Dermis microvascular lymphatic vessel endothelial cell (primary cell): ENCODE measurements around the gene CTRB1. TPM values are rescaled to one million over a fixed set of nuclear protein-coding genes. Genes with fewer than 3 reads are reported as not detected.
"Not testable (repeated sequence)": the region's sequence is repeated elsewhere in the genome, so short reads cannot be mapped to it uniquely, and the experiment has no call there.

Experiments used
- DNase-seq, 2 donors: peaks; one replicate each; pipeline versions ENCODE4 v3.0.0 to v3.0.0-alpha.2; 2010; ENCODE audit warnings: low read depth in 2 of 2
- total RNA-seq: library from RNA; depleted of rRNA; stranded (reverse); fragments of >200 nt; gene quantifications from 2 replicates; pipeline ENCODE4 v1.2.1, GENCODE V29; 2014

Gene CTRB1
- total RNA-seq, 1 donor from 2014 or later: not detected

GRCh38 chr16:75240633-75241032 is 21.8 kb downstream of the CTRB1 start:
- DNase-seq: not testable (repeated sequence)

- no peak for DNase-seq
Observed at GRCh38 chr16:75241412-75241811, 22.6 kb downstream of the CTRB1 start.

GRCh38 chr16:75241955-75242354 is 23.2 kb downstream of the CTRB1 start:
- DNase-seq: no peak

GRCh38 chr16:75242436-75243078 is 23.8 kb downstream of the CTRB1 start:
- not testable (repeated sequence) for DNase-seq

- no peak for DNase-seq
Observed at GRCh38 chr16:75243667-75244224, 25.0 kb downstream of the CTRB1 start.

GRCh38 chr16:75244225-75244809 is 25.5 kb downstream of the CTRB1 start:
- DNase-seq: peak in 1 of 2 donors; percentile 46

GRCh38 chr16:75244844-75245758 is 26.3 kb downstream of the CTRB1 start:
- DNase-seq: peak; percentile 90 to 95

- DNase-seq: peak in 1 of 2 donors; percentile 53
Observed at GRCh38 chr16:75246504-75247205, 27.9 kb downstream of the CTRB1 start.

DNA sequence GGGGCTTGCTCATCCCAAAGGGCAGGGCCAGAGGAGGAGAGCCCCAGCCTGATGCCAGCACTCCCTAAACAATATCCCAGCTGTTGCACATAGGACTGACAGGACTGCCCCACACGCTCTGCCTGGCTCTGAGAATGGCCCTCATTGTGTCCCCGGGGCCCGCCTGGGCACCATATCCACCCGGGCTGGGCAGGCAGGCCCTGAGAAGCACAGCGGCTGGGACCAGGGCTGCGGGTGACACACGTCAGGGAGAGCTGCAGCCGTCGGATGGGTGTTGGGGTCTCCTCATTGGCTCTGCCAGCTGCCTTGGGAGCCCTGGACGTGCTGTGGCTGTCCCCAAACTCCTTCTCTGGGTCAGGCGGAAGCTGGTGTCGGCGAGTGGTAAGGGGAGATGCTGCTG is 28.5 kb downstream of the CTRB1 start:
- no peak for DNase-seq

DNA sequence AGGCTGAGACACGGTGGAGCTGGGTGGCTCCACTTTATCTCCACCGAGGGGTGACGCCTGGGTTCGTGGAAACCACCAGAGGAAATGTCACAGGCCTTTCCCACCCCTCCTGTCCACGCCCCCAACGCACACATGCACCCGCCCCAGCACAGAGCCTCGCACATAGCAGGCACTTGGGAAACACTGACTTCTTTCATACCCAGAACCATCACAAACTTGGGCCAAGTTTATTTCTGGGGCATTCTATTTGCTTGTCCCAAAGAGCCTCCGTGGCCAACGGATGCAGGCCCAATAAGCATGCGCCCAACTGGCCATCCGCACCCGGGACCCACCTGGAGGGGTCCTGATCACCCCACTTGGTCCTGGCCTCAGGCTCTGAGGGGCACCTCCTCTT is 29.4 kb downstream of the CTRB1 start:
- DNase-seq: peak in 1 of 2 donors; percentile 62

- no peak for DNase-seq
Observed at GRCh38 chr16:75248536-75249380, 30.0 kb downstream of the CTRB1 start.

- DNase-seq: no peak
Observed at GRCh38 chr16:75249441-75249840, 30.7 kb downstream of the CTRB1 start.

- DNase-seq: no peak
Observed at GRCh38 chr16:75250089-75250808, 31.5 kb downstream of the CTRB1 start.

GRCh38 chr16:75250809-75251279 is 32.1 kb downstream of the CTRB1 start:
- DNase-seq: peak in 1 of 2 donors; percentile 60

GRCh38 chr16:75251280-75252048 is 32.7 kb downstream of the CTRB1 start, which contains the start of gene BCAR1:
Gene BCAR1 (minus strand): TSS chr16:75251624. CDS start chr16:75251482, 142 bp downstream.
- DNase-seq: peak; percentile 65 to 94

GRCh38 chr16:75252049-75252864 is 33.5 kb downstream of the CTRB1 start:
- no peak for DNase-seq
